ENCODE data around the gene ATAT1. TPM values are rescaled to one million over a fixed set of nuclear protein-coding genes. Genes with fewer than 3 reads are reported as not detected.

Gene ATAT1
- total and polyA plus RNA-seq, 9 of the 15 experiments (the other 6 are each of a cell fraction or from before 2014, with no cell fraction given): 0.65 to 5.8 (median 1.6) TPM

DNA sequence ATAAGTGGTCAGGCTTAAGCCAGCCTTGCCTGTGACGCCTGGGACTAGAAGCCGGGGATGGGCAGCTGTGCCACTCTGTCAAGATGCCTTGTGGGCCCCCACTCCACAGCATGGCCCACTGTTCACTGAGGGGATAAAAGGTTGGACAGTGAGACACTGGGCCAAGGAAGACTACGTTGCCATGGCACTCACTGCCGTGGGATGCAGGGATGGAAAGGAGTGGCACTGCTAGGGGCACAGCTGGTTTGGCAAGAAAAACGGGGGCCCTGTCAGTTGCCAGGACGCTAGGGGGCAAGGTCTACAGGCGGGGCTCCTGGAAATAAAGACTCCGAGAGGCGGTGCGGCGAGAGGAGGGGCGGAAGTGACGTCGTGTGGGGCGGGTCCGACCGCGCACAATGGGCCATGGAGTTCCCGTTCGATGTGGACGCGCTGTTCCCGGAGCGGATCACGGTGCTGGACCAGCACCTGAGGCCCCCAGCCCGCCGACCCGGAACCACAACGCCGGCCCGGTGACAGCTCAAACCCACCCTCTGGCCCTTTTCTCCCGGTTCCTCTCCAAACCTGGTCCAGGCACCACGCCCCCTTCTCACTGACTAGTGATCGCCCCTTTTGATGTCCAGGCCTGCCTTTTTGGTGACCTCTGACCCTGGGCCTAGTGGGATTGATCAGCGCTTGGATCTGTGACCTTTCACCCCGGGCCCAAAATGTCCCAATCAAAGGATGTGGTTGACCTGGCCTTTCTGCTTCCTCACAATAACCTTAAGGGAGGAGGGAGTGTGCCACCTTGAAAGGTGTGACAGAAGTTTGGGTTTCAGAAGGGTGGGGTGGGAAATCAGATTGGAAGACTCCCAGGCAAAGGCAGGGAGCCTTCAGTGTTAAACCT lies at the start of gene ATAT1 (continued):
- TF ChIP-seq AFF1 (IDR thresholded peaks at IDR 0.05; ENCODE audit: low read depth in 1 of 2, partially characterized antibody in 2 of 2) (no peak), HNRNPUL1 (IDR thresholded peaks at IDR 0.05; ENCODE audit: low read length) (no peak), EHMT2 (IDR thresholded peaks at IDR 0.05) (no peak), BRD9 (IDR thresholded peaks at IDR 0.05; ENCODE audit: low read depth, partially characterized antibody) (no peak), NCOA6 (IDR thresholded peaks at IDR 0.05) (no peak), ZNF146 (CRISPR knock-in tag; IDR thresholded peaks at IDR 0.05; ENCODE audit: unreplicated experiment) (no peak), CREM (IDR thresholded peaks at IDR 0.05; ENCODE audit: low read depth) (peak; percentile 89), KLF10 (CRISPR knock-in tag; IDR thresholded peaks at IDR 0.05) (no peak), MTA2 (IDR thresholded peaks at IDR 0.05; ENCODE audit: low read depth) (no peak), PTTG1 (tag; IDR thresholded peaks at IDR 0.05; ENCODE audit: low read depth) (no peak), SMAD1 (IDR thresholded peaks at IDR 0.05; ENCODE audit: low read depth, low read length, partially characterized antibody) (no peak), ZZZ3 (IDR thresholded peaks at IDR 0.05) (no peak), SNRNP70 (optimal IDR thresholded peaks at IDR 0.05; ENCODE audit: low read depth, low read length) (no peak), ZNF584 (CRISPR knock-in tag; IDR thresholded peaks at IDR 0.05; ENCODE audit: low read depth) (no peak), NFE2 (IDR thresholded peaks at IDR 0.05; ENCODE audit: low read depth) (no peak)
- TF ChIP-seq, protein P1, sequence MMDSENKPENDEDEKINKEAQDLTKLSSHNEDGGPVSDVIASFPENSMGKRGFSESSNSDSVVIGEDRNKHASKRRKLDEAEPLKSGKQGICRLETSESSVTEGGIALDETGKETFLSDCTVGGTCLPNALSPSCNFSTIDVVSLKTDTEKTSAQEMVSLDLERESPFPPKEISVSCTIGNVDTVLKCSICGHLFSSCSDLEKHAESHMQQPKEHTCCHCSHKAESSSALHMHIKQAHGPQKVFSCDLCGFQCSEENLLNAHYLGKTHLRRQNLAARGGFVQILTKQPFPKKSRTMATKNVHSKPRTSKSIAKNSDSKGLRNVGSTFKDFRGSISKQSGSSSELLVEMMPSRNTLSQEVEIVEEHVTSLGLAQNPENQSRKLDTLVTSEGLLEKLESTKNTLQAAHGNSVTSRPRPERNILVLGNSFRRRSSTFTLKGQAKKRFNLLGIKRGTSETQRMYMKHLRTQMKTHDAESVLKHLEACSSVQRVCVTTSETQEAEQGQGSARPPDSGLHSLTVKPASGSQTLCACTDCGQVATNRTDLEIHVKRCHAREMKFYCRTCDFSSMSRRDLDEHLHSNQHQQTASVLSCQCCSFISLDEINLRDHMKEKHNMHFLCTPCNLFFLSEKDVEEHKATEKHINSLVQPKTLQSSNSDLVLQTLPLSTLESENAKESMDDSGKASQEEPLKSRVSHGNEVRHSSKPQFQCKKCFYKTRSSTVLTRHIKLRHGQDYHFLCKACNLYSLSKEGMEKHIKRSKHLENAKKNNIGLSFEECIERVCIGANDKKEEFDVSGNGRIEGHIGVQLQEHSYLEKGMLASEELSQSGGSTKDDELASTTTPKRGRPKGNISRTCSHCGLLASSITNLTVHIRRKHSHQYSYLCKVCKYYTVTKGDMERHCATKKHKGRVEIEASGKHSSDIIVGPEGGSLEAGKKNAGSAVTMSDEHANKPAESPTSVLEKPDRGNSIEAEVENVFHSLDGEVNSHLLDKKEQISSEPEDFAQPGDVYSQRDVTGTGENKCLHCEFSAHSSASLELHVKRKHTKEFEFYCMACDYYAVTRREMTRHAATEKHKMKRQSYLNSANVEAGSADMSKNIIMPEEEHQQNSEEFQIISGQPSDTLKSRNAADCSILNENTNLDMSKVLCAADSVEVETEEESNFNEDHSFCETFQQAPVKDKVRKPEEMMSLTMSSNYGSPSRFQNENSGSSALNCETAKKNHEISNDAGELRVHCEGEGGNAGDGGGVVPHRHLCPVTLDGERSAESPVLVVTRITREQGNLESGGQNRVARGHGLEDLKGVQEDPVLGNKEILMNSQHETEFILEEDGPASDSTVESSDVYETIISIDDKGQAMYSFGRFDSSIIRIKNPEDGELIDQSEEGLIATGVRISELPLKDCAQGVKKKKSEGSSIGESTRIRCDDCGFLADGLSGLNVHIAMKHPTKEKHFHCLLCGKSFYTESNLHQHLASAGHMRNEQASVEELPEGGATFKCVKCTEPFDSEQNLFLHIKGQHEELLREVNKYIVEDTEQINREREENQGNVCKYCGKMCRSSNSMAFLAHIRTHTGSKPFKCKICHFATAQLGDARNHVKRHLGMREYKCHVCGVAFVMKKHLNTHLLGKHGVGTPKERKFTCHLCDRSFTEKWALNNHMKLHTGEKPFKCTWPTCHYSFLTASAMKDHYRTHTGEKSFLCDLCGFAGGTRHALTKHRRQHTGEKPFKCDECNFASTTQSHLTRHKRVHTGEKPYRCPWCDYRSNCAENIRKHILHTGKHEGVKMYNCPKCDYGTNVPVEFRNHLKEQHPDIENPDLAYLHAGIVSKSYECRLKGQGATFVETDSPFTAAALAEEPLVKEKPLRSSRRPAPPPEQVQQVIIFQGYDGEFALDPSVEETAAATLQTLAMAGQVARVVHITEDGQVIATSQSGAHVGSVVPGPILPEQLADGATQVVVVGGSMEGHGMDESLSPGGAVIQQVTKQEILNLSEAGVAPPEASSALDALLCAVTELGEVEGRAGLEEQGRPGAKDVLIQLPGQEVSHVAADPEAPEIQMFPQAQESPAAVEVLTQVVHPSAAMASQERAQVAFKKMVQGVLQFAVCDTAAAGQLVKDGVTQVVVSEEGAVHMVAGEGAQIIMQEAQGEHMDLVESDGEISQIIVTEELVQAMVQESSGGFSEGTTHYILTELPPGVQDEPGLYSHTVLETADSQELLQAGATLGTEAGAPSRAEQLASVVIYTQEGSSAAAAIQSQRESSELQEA (IDR thresholded peaks at IDR 0.05; ENCODE audit: low read depth): no peak

Data from K562 (cell line).